GM23338 (cell line): ENCODE results near the gene VGLL4.

Experiments used
- CTCF ChIP-seq, 2 experiments: fragments of 200-600 bp in 1 of 2; sonication (generic) in 1 of 2; conservative IDR thresholded peaks; 2 replicates each; pipeline versions ENCODE4 v1.5.1 to v1.6.1; 2016 to 2017; ENCODE audit warnings: antibody characterized with exemption in 2 of 2, low read depth in 2 of 2, mild to moderate bottlenecking in 2 of 2, moderate library complexity in 1 of 2
- EZH2 ChIP-seq: fragments of 200-600 bp; sonication (generic); IDR thresholded peaks from one replicate; pipeline ENCODE4 v1.8.0; 2017; ENCODE audit warnings: antibody characterized with exemption, mild to moderate bottlenecking, low read depth; ENCODE audit not compliant: unreplicated experiment
- POLR2AphosphoS5 ChIP-seq: IDR thresholded peaks from 2 replicates; pipeline ENCODE4 v1.6.1; 2016; ENCODE audit warnings: antibody characterized with exemption, low read depth

GRCh38 chr3:11593318-11594034 lies 50.2 kb downstream of the VGLL4 start:
- TF ChIP-seq POLR2AphosphoS5 (no peak), EZH2 (no peak), CTCF (conservative IDR thresholded peaks at IDR 0.05; ENCODE audit: low read depth in 2 of 2) (no peak)
